Mucosa of gallbladder (tissue), 1 donor: ENCODE results near the gene RPA4. TPM values are rescaled to one million over a fixed set of nuclear protein-coding genes. Genes with fewer than 3 reads are reported as not detected.

ENCODE experiments used
- total RNA-seq: library from RNA; stranded (reverse); gene quantifications from one replicate; pipeline ENCODE4 v1.2.1, GENCODE V29; 2021
- donor health status: DM: no; HTN: no; CAD: no.

Gene RPA4
- total RNA-seq, 1 donor from 2014 or later, result 0.98 TPM

Other genes with a start within 250 kb of the RPA4 start
- 17.6 TPM for gene DIAPH2, start 199.1 kb upstream of the RPA4 start, total RNA-seq